Jurkat, Clone E6-1 (cell line): Measurements from ENCODE around the gene HK1.
"Not testable (repeated sequence)": the region's sequence is repeated elsewhere in the genome, so short reads cannot be mapped to it uniquely, and the experiment has no call there.

Experiments used
- DNase-seq: peaks from one replicate; pipeline ENCODE4 v3.0.0-alpha.2; 2011; ENCODE audit warnings: low read depth, low spot score
- H3K4me3 ChIP-seq: 2 replicates; pipeline ENCODE4 v1.5.1; 2011; ENCODE audit warnings: mild to moderate bottlenecking, low read length, control low read depth, moderate library complexity

The HK1 gene

GRCh38 chr10:69425511-69426298, 147.4 kb downstream of the HK1 start:
- H3K4me3 ChIP-seq: no peak overlapping the region
- DNase-seq: peak; percentile 79

DNA sequence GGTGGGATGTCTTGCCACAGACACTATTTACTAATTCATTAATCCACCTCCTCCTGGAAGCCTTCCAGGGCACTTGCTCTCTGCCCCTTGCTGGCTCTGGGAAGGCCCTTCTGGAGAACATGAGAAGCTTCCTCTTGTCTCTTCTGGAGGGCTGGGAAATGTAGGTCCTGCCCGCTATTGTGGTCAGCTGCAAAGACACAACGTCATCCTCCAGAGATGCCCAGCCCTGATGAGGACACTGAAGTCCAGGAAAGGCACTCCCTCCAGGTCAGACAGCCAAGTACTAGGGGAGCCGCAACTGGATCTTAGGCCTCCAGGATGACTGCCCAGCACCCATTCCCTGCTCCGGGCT, 148.1 kb downstream of the HK1 start:
- H3K4me3 ChIP-seq: no peak overlapping the region
- no peak for DNase-seq

- DNase-seq: peak; percentile 39
Observed at GRCh38 chr10:69428165-69428564, 149.9 kb downstream of the HK1 start.

DNA sequence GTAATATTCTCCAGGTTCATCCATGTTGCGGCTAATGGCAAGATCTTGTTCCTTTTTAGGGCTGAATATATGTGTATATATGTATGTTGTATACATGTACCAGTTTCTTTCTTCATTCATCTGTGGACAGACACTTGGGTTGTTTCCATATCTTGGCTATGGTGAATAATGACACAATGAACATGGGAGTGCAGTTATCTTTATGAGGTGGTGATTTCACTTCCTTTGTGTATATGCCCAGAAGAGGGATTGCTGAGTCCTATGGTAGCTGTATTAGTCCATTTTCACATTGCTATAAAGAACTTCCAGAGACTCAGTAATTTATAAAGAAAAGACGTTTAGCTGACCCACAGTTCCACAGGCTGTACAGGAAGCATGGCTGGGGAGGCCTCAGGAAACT, 155.9 kb downstream of the HK1 start:
- no peak overlapping the region for H3K4me3 ChIP-seq
- DNase-seq: no peak

More at GRCh38 chr10:69428165-69428564, 149.9 kb downstream of the HK1 start:
- H3K4me3 ChIP-seq: no peak overlapping the region

DNA sequence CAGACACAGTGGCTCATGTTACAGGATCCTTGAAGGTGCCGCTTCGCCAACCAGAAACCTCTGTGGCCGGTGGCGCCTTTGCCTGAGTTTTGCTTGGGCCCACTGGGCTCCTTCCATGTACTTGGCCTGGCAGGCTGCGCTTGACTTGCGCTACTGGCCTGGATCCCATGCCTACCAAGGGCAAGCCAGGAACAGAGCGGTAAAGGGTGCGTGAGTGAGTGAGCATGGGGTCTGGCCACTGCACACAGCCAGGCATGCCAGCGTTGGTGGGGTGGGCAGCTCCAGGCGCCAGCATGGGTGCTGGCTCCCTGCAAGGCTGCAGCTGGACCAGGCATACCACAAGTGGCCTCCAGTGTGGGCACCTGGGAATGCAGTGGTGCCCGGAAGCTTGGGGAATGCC, 156.6 kb downstream of the HK1 start:
- H3K4me3 ChIP-seq: no peak overlapping the region
- no peak for DNase-seq

GRCh38 chr10:69435966-69436520, 157.7 kb downstream of the HK1 start:
- H3K4me3 ChIP-seq: no peak overlapping the region
- no peak for DNase-seq

GRCh38 chr10:69437321-69438259, 159.3 kb downstream of the HK1 start:
- H3K4me3 ChIP-seq: no peak overlapping the region
- DNase-seq: no peak

DNA sequence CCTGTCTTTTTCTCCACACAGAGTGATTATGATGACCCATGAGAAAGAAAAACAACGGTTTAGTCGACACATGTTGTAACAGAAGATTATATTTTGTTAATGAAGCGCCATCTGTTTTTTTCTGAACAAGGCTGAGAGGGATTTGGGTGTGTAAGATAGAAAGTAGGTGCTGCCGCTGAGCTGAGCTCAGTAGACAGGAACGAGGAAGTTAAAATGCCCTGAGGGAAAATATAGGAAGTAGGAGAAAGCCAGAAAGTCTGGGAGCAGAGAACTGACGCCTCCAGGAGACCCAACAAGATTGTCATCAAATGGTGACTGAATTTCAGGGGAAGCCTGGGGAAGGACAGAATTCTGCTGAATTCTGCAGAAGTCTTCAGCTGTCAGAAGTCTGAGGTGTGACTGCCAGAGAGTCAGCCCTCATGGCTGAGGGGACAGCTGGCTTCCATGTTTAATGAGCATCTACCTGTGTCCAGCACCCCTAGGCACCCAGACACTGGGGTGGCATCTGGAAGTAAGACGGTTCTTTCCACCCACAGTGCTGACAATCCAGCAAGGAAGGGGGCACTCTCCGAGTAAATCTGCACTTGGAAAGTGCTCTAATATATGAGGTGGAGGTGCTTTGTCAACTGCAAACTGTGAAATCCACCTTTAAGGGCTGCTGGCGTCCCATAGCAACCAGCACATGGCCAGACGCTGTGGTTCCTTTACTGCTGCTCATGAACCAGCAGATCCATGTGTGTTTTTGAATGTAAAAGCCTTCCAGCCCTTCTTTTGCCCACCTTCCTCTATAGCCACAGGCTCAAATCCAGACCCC, 160.4 kb downstream of the HK1 start:
- DNase-seq: no peak

GRCh38 chr10:69439350-69439739, 161.0 kb downstream of the HK1 start:
- H3K4me3 ChIP-seq: no peak overlapping the region
- DNase-seq: no peak

More for the DNA sequence above, 160.4 kb downstream of the HK1 start:
- no peak overlapping the region for H3K4me3 ChIP-seq

DNA sequence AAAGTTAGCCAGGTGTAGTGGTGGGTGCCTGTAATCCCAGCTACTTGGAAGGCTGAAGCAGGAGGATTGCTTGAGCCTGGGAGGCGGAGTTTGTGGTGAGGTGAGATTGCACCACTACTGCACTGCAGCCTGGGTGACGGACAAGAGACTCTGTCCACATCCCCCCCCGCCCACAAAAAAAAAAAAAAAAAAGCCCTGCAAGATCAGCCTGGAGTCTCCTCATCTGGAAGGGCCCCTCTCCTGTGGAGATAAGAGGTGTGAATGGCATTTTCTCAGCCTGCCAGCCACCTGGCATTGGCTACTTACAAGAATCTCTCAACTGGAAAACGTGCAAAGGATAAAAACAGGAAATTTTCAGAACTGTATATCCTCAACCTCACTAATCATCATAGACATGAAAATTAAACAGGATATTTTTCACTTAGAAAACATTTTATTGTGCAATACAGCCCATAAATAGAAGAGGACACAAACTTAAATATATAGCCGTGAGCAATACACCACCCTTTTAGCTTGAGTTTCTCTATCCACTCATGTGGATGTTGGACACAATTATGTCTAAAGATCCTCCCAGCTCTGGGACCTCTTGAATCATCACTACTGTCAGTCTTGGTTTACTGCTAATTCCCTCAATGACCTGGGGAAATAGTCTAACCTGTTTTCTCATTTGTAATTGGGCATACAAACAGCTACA, 161.7 kb downstream of the HK1 start:
- no peak overlapping the region for H3K4me3 ChIP-seq
- no peak for DNase-seq

DNA sequence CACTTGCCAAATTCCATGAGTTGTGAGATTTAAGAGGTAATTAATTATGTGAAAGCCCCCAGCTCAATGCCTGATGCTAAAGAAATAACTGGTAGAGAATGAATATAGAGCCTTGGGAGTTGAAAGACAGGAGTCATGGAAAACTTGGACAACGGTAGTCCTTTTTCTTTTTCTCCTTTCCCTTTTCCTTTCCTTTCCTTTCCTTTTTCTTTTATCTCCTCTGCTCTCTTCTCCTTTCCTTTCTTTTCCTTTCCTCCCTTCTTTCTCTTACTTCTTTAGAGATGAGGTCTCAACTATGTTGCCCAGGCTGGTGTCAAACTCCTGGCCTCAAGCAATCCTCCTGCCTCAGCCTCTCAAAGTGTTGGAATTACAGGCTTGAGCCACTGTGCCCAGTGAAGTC, 165.1 kb downstream of the HK1 start:
- H3K4me3 ChIP-seq: no peak overlapping the region
- DNase-seq: no peak

DNA sequence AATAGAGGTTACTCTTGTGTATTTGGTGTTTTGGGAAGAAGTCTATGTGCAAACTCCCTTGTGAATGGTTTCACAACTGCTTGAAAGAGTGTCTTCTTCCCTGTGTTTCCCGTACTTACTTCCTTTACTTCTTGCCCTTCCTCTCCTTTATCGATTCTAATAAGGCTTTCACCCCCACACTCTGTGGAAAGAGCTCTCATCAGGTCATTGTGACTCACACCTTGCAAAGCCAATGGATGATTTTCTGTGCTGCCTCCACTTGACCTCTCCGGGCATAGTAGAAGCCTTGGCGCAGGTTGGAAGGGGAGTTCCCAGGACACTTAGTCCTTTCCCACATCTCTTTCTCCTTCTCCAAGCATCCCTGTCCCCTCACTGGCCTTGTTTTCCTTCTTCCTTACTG, 166.7 kb downstream of the HK1 start:
- H3K4me3 ChIP-seq: no peak overlapping the region
- DNase-seq: no peak

GRCh38 chr10:69446229-69446628, 167.9 kb downstream of the HK1 start:
- H3K4me3 ChIP-seq: no peak overlapping the region
- DNase-seq: no peak

GRCh38 chr10:69446650-69447151, 168.4 kb downstream of the HK1 start:
- DNase-seq: no peak

GRCh38 chr10:69449841-69450240, 171.5 kb downstream of the HK1 start:
- H3K4me3 ChIP-seq: no peak overlapping the region
- DNase-seq: peak; percentile 77

More at GRCh38 chr10:69446650-69447151, 168.4 kb downstream of the HK1 start:
- no peak overlapping the region for H3K4me3 ChIP-seq

- H3K4me3 ChIP-seq: not testable (repeated sequence)
Observed at GRCh38 chr10:69450395-69450794, 172.1 kb downstream of the HK1 start.

GRCh38 chr10:69451209-69451783, 173.0 kb downstream of the HK1 start, which contains the start of gene TSPAN15:
Gene TSPAN15 (plus strand): TSS chr10:69451465. CDS start chr10:69451595, 130 bp downstream.
- peak; percentile 85 for DNase-seq
- peak within 1 kb of the TSS; percentile 63 for H3K4me3 ChIP-seq

More at GRCh38 chr10:69450395-69450794, 172.1 kb downstream of the HK1 start:
- DNase-seq: not testable (repeated sequence)
